DMS79 treated with DMSO at 0.1 percent for 48 hours (cell line): ENCODE measurements around the gene SHOC1.
"Not testable (repeated sequence)": the region's sequence is repeated elsewhere in the genome, so short reads cannot be mapped to it uniquely, and the experiment has no call there.

Experiments used
- DNase-seq: peaks from one replicate; lab custom pipeline; 2025; lab: John Stamatoyannopoulos, UW

Gene SHOC1

DNA sequence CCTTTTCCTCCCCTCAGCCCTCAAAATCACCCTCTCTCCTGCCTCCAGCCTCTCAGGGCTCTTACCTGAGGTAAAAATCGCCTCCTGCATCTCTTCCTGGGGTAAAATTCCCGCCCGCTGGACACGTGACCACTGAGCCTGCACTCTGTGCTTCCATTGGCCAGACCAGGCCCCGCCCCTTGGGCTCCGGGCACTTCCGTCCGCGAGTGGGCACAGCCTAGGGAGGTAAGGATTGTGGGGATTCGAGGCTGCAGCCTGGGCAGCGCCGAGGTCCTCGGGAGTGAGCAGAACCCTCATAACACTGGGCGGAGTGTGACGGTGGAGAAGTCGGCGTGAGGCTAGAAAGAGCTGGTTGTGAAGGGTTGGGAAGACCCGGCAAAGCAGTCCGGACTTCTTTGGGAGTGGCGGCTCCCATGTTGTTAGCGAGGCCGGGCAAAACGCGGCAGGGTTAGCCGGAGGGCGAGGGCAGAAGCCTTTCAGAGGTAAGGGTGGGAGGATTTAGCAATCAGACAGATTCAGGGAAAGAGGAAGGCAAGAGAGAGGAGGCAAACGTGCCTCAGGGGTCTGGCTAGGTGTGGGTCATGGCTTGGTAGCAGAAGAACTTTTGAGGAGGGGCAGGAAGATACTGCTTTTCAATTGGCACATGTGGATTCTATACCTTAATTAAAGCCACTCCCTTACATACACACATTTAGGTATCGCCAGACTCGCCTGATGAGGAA, at the start of gene SHOC1:
Gene SHOC1, minus strand, starts transcription at position 103 of the 722 bp plus-strand sequence. CDS start 3,519 bp downstream, outside the sequence.
- DNase-seq: no peak

DNA sequence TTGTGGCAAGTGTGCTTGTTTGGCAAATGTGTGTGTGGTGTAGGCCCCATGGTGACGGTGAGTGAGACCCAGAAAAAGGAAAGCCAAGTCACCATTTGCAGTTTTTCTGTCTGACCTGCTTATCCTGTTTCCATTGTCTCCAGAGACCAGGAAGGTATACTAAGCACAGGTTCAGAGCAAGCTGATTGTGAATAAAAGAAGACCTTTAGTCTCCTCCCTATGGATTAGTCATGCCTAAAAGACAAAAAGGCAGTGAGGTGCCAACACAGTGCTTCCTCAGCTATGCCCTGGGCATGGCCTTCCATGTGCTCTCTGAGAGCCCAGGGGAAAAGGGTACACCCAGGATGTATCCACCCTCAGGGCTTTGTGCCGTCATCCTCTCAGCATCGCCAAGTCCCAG, 49.2 kb upstream of the SHOC1 start:
- DNase-seq: no peak

DNA sequence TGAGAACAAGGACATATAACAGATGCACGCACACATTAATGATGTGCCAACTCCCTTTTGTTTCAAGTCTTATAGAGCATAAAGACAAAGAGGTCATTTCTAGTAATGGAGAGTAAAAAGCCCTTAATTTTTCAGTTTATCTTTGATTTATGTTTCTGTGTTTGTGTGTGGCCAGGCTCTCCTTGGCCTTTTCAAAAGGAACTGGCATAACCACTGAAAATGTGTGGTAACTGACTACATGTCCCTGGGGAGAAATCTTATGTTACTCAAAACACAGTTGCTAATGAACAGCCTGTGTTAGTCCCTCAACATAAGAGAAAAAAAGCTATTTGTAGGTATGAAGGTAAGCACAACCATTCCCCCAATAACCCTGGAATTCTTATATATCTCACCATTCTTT, 47.6 kb upstream of the SHOC1 start:
- DNase-seq: peak; percentile 80

DNA sequence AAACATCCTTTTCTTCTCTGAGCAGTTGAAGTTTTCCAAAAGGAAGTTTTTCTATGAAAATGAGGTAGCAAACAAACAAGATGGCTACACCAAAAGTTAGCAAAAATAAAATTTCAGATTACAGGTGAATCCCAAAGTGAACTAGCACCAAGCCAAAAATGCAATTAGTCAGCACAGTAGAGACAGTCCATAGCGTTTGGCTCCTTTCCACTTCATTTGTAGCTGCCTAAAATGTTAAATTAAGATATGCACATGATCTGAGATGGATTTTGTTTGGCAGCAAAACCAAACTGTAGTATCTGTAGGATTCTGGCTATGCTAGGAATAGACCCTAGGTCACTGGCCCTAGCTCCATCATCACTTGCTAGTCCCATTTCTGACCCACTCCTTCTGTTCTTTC, 45.7 kb upstream of the SHOC1 start:
- DNase-seq: no peak

DNA sequence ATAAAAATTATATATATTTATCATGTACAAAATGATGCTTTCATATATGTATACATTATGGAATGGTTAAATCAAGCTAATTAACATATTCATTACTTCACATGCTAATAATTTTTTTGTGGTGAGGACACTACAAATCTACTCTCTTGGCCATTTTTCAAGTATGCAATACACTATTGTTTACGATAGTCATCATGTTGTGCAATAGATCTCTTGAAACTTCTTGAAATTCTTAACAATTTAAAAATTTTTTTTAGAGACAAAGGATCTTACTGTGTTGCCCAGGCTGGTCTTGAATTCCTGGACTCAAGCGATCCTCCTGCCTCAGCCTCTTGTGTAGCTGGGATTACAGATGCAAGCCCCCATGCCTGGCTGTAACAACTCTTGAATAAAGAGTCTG, 45.2 kb upstream of the SHOC1 start:
- DNase-seq: no peak

DNA sequence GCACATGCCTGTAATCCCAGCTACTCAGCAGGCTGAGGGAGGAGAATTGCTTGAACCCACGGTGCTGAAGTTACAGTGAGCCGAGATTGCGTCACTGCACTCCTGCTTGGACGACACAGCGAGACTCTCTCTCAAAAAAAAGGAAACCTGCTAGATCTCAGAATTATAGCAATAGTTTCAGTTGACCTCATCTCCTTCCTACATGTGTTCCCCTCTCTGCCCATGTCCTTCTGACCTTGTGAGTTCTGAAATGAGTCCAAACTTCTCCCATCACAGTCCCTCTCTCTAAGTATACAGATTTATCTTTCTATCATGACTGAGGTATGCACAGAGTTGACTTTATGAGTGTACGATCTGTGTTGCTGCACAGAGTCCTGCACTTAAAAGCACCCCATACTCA, 44.6 kb upstream of the SHOC1 start:
- DNase-seq: no peak

DNA sequence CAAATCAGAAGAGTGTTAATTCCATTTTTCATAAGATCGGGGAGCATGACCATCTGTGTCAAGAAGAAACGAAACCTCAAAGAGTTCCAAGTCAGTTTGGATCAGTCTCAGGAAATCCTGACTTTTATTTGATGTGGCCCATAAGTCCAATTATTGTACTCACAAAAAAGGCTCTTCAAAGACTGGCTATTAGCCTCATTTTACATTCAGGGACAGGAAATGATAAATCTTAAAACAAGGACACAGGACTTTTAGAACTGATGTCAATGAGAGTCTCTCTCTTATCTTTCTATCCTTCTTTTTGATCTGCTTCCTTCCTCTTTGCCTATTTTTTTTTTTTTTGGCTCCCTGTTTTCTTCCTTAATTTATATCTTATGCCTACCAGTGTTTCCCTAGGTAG, 43.7 kb upstream of the SHOC1 start:
- no peak for DNase-seq

DNA sequence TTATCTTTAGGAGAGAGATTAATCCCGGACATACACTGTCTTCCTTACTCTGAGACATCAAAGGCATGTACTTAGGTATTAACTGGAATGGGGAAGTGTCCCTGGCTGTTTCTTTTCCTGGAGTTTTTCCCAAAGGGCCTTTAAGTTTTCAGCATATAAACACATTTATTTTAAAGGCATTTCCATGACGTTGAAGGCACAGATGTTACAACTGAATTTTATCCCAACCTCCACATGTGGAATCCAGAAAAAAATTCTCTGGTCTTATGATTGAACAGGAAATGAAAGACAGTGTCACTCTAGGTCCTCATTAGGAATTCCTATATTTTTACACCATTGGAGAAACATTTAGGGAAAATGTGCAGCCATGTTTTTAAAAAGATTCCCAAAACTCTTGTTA, 41.6 kb upstream of the SHOC1 start:
- no peak for DNase-seq

DNA sequence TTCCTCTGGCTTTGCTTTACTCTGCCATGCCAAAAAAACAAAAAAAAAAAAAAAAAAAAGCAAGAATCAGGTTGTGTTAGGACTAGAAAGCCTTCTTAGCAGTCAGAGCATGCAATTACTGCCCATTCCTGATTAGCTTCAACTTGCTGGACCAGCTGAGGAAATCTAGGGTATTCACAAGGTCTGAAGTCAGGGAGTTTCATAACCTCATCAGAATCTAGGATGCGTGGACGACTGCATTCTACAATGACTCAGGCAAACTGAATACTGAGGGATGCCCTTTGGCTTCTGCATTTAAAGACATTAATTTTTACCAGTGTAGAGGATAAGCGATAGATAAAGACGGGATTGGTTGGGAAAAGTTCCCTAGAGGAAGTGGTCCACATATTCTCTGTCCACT, 39.2 kb upstream of the SHOC1 start:
- no peak for DNase-seq

DNA sequence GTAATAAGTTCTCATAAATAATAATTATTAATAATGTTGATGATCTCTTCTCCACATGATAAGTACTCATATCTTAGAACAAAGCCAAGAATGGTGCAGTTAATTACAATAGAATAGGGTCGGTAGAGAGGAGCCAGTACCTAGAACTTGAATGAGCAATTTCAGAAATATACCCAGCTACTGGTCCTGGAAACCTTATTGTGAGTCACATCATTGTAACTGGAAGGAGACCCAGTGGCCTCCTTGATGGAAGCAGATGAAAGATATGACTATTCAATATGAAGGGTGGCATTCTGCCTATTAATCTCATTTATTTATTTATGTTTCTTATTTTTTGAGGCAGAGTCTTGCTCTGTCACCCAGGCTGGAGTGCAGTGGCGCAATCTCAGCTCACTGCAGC, 37.7 kb upstream of the SHOC1 start:
- DNase-seq: no peak

DNA sequence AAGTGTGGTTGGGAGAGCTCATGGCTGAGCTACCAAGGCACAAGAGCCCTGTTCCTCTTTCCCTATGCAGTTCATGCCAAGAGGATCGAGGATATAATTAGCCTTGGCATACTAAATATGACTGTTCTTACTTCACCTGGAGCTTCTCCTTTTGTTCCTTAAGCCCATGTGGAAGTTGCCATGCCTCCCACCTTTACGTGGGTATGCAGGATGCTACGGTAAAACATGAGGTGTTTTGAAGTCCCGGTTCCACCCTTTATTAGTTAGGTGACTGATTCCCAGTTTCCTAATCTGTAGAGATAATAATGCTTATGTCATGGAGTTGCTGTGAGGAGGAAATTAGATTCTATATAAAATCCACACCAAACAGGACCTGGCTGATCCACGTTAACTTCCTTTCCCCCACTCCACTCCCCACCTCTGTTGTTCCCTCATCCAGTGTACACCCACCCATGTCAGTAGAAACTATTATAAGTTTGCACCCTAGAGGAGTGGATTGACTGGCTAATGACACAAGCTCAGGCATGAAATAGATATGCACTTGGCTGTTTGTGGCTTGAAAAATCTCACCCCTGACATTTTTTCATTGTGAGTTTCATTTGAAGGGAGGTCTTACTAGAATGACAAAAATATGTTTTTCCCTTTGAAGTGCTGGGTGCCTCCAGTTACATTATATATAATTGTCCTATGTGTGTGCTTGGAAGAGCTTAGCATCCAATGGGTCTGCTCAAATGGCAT, 36.8 kb upstream of the SHOC1 start:
- DNase-seq: no peak

DNA sequence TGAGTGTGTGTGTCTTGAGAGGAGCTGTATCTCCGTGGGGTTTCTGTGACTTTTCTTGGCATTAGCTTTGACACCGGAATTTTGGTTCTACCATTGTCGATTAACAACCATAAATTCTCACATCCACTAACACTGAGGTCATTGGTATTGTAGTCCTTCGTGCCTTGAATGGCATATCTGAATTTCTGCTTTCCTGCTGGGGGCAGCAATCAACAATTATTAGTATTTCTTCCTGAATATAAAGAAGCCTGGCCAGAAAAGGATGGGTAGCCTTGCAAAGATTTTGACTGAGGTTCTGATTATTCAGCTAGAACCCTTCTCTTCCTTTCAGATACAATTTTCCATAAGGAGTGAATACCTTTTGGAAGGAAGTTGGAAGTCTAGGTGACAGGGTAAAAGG, 33.5 kb upstream of the SHOC1 start:
- no peak for DNase-seq

DNA sequence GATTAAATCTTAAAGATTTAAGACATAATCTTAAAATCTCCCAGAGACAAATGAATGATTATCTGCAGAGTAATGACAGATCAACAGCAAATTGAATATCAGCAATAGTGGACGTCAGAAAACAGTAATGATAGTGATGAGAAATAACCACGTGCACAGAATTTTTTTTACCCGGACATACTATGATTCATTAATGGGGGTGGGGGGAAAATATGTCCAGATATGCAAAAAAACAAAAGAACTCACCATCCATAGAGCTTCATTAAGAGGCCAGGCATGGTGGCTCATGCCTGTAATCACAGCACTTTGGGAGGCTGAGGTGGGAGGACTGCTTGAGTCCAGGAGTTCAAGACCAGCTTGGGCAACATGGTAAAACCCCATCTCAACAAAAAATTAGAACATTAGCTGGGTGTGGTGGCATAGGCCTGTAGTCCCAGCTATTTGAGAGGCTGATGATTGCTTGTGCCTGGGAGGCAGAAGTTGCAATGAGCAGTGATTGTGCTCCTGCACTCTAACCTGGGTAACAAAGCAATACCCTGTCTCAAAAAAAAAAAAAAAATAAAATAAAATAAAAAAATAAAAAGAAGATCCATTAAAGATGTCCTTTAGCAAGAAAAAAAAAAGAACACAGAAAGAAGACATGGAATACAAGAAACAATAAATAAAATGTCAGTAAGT, 30.9 kb upstream of the SHOC1 start:
- no peak for DNase-seq

DNA sequence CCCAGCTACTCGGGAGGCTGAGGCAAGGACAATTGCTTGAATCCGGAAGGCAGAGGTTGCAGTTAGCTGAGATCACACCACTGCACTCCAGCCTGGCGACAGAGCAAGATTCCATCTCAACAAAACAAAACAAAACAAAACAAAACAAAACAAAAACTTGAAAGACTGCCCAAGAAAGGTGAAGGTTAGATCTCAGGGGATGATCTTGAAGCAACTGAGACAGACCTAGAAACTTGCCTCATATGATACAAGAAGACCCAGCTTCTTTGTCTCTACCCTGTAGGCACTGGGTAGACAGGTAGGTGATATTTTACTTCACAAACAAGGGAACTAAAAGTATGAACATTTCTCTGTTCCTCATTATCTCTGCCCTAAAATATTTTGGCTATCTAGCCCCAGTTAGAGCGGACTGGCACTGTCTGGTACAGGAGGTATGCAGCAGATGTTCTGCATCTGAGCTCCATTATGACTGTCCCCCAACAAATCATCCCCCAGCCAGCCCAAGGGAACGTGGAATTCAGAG, 26.3 kb upstream of the SHOC1 start:
- no peak for DNase-seq

DNA sequence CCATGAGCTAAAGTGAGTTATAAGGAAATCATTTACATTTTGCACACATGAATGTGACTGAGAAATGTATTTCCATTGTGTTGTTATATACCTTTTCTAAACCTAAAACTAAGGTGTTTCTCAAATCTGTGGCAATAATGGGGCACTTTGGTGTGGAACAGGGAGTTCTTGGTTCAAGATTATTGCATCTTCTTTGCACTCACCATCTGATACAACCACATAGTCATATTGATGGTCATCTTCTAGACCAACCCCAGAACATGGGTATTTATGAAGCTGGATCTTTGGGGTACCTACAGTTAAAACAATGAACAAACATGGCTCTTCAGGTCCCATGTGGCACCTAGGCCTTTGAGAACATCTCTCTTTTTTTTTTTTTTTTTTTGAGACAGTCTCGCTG, 24.6 kb upstream of the SHOC1 start:
- no peak for DNase-seq

DNA sequence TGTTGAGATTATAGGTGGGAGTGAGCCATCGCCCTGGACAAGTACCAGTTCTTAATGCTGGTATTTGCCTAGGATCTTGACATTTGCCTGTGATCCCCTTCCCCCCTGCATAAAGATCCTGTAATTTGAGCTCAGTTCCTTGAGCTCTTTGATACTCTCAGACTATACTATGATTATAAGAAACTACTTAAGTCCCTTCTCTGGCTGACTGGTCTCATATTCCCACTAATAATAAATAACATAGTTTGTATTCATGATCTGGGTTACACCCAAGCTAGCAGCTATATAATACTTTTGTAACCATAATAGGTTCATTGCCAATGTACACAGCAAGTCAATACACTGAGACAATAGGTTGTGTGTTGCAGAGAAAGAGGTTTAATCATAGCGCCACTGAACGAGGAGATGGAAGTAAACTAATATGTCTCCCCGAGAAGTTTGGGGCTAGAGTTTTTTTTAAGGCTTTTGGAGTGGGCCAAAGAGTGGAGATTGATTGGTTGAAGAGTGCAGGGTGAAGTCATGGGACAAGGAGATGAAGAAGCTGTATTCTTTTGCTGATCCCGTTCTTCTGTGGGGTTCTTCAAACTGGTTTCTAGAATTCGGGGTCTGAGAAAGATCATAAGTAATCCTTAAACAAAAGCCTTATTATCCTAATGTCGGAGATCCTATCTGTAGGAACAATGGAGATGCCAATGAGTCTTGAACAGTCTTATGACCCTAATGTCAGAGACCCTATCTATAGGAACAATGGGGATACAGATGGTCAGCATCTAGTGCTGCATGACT, 20.7 kb upstream of the SHOC1 start:
- DNase-seq: no peak

DNA sequence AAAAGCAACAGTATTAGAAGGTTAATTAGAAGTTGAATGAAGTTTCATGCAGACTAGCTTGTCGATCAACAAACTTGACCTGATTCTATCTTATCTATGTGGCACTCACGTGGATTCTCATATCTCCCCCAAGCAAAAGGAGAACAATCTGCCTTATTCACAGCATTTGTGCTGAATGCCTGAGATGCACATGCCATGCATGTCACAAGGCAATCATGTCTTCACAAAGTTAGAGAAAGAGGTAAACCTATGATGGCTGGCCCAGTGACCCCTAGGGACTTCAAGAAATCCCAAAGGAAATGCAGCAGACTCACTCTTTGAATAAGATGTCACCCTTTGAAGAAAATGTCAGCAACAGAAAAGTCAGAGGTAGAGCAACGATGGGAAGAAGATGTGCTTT, 17.6 kb upstream of the SHOC1 start:
- no peak for DNase-seq

DNA sequence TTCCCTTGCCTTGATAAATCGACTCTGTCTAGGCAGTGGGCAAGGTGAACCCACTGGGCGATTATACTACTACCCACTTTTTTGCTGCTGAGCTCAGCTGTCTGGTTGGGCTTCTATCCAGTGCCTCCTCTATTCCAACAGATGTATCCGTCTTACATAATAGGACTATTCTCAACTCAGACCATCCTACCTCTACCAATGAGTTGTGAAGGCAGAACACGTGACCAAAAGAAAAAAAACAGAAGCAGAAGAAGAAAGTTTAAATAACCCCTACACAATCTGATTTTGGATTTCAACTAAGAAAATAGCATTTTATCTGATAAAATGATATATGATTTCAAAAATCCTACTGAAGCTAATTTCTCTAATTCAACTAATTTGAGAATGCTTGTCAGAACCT, 16.2 kb upstream of the SHOC1 start:
- DNase-seq: no peak

DNA sequence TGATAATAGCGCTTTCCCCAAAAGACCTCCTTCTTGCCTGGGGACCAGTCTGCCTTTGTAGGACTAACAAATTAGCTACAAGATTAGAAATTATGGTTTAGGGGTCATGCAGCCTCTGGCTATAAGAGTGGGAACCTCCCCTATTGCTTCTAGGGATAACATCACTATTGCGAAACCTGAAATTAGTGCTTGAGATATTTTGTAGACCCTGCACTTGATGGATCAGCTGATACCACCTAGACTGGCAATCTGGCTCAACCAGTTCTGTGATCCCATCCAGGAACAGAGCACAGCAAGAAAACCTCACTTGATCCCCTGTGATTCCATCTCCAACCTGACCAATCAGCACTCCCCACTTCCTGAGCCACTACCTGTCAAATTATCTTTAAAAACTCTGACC, 15.7 kb upstream of the SHOC1 start:
- not testable (repeated sequence) for DNase-seq

DNA sequence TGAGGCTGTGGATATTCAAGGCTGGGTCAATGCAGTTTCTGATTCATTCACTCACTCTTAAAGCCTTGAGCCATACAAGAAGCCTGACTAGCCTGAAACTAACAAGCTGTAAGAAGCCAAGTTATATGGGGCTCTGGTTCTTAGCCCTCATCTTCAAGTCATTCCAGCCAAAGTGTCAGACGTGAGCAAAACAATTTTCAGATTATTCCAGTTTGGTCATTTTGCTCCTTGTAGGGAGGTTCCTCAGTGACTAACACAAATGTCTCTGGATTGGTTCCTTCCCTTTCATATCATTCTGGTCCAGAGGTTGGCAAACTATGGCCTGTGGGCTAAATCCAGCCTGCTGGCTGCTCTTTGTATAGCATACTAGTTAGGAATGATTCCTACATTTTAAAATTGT, 12.5 kb upstream of the SHOC1 start:
- no peak for DNase-seq

DNA sequence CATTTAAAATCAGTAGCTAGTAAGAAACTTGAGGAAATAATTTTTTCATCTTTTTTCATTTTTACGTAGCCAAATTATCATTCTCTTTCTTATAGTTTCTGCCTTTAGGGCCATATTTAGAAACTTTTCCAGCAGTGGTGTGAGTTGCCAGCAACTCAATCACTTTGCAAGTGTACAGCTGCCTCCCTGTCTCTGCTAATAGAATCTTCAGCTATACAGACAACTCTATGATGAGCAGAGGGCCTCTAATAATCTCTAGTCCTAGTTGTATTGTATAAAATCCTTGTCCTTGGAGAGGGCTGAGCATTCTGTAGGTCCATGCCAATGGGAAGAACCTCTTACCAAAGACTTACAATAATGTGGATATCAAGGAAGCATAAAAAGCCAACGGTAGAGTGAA, 11.5 kb upstream of the SHOC1 start:
- DNase-seq: no peak

DNA sequence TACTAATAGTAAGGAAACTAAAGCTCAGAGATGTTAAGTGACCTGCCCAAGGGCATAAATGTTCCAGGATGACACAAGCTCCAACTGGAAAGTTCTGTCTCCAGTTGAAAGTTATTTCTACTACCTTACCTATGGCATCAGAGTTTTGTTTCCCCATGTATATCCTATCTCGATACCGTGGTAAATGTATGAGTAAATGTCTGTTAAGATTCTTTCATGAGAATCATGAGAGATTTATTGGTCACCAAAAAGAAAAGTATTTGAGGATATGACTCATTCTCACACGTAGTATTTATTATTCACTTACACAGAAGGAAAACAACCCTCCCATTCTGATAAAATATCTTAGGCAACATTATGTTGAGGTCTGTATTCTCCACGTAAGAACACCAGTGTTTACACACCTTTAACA, 11.1 kb upstream of the SHOC1 start:
- DNase-seq: no peak
